OCI-LY7 (cell line): ENCODE data around the gene LCOR. TPM values are rescaled to one million over a fixed set of nuclear protein-coding genes. Genes with fewer than 3 reads are reported as not detected.

ENCODE experiments used
- BruUV-seq: library from RNA; stranded (reverse); fragments of 400-500 nt; replicated peaks from 2 replicates; lab custom pipeline; 2021; lab: Mats Ljungman, UMichigan
- CTCF ChIA-PET: fragments of 300-600 bp; sonication (Branson Sonifier 250); formaldehyde crosslinking; loops from one replicate; lab custom pipeline; 2022; ENCODE audit warnings: antibody characterized with exemption; ENCODE audit not compliant: unreplicated experiment; lab: Charles Lee
- POLR2A ChIA-PET: fragments of 300-600 bp; sonication (Branson Sonifier 250); formaldehyde crosslinking; loops from one replicate; lab custom pipeline; 2022; ENCODE audit warnings: antibody characterized with exemption; lab: Charles Lee
- DNase-seq: peaks from one replicate; pipeline ENCODE4 v3.0.0-alpha.2; 2015; ENCODE audit warnings: low spot score
- H2AFZ ChIP-seq: fragments of 200-600 bp; sonication (generic), shearing (Covaris generic); 2 replicates; pipeline ENCODE4 v1.6.1; 2014; ENCODE audit warnings: mild to moderate bottlenecking, antibody characterized with exemption, low read length, moderate library complexity
- H3K27ac ChIP-seq: fragments of 200-600 bp; sonication (generic); 2 replicates; pipeline ENCODE4 v1.5.1; 2014; ENCODE audit warnings: mixed run types, low read depth, mild to moderate bottlenecking, moderate library complexity, low read length, inconsistent platforms; ENCODE audit not compliant: poor library complexity, severe bottlenecking
- H3K36me3 ChIP-seq: fragments of 200-600 bp; sonication (generic); 2 replicates; pipeline ENCODE4 v1.6.1; 2014; ENCODE audit warnings: mild to moderate bottlenecking, antibody characterized with exemption, low read length, moderate library complexity, mixed read lengths; ENCODE audit not compliant: insufficient read depth
- H3K4me1 ChIP-seq: fragments of 200-600 bp; sonication (generic); 2 replicates; pipeline ENCODE4 v1.5.1; 2014; ENCODE audit warnings: mild to moderate bottlenecking, low read length; ENCODE audit not compliant: insufficient read depth, poor library complexity, severe bottlenecking
- H3K4me2 ChIP-seq: fragments of 200-600 bp; sonication (generic); 2 replicates; pipeline ENCODE4 v1.6.1; 2014; ENCODE audit warnings: mild to moderate bottlenecking, low read length
- H3K4me3 ChIP-seq: fragments of 200-600 bp; sonication (generic); 2 replicates; pipeline ENCODE4 v1.5.1; 2014; ENCODE audit warnings: mild to moderate bottlenecking, low read depth, low read length; ENCODE audit not compliant: poor library complexity, severe bottlenecking
- H3K79me2 ChIP-seq: fragments of 200-600 bp; sonication (generic); 2 replicates; pipeline ENCODE4 v1.6.1; 2016; ENCODE audit warnings: low read depth, mild to moderate bottlenecking, low read length, moderate library complexity, mixed read lengths; ENCODE audit not compliant: insufficient read depth
- H3K9me2 ChIP-seq: fragments of 200-600 bp; sonication (generic); 2 replicates; pipeline ENCODE4 v1.6.1; 2016; ENCODE audit warnings: mild to moderate bottlenecking, low read length, mixed read lengths; ENCODE audit not compliant: insufficient read depth
- H3K9me3 ChIP-seq: fragments of 200-600 bp; sonication (generic); 2 replicates; pipeline ENCODE4 v1.6.1; 2014; ENCODE audit warnings: mild to moderate bottlenecking, mixed run types, low read length, mixed read lengths
- H4K20me1 ChIP-seq: fragments of 200-600 bp; sonication (generic); 2 replicates; pipeline ENCODE4 v1.6.1; 2014; ENCODE audit warnings: mild to moderate bottlenecking, antibody characterized with exemption, low read length, moderate library complexity, mixed read lengths; ENCODE audit not compliant: insufficient read depth
- CTCF ChIP-seq: fragments of 200-600 bp; sonication (generic); conservative IDR thresholded peaks from 2 replicates; pipeline ENCODE4 v1.5.1; 2014; ENCODE audit warnings: mild to moderate bottlenecking, antibody characterized with exemption, low read length, moderate library complexity, mixed read lengths
- EZH2phosphoT487 ChIP-seq: fragments of 200-600 bp; sonication (generic); IDR thresholded peaks from 2 replicates; pipeline ENCODE4 v1.6.1; 2018; ENCODE audit warnings: low read depth, borderline replicate concordance, mild to moderate bottlenecking, mixed run types, antibody characterized with exemption, low read length, moderate library complexity, mixed read lengths
- intact Hi-C: fragments of 100-400 bp; cut with micrococcal nuclease; formaldehyde crosslinking; loops from one replicate; pipeline ENCODE4 v1.10.0; 2022; ENCODE audit not compliant: unreplicated experiment
- total RNA-seq, 2 experiments: library from RNA; depleted of rRNA in 1 of 2; stranded (reverse); fragments of >200 nt in 1 of 2; shearing (Covaris generic) in 1 of 2; gene quantifications; 2 replicates each; pipeline ENCODE4 v1.2.3, GENCODE V29; 2014 to 2022

Gene LCOR
- total RNA-seq, 2 experiments from 2014 or later: 17.1 to 58.4 TPM

- CTCF ChIA-PET: no interaction called here
- POLR2A ChIA-PET: no interaction called here
- intact Hi-C loops: no loop called here
Observed at GRCh38 chr10:97002670-97003069, 170.6 kb downstream of the LCOR start.

GRCh38 chr10:97003151-97003803, 171.2 kb downstream of the LCOR start:
- H3K27ac ChIP-seq: no peak overlapping the region
- no peaks in the 10 kb centered on the region for H3K4me1 ChIP-seq
- DNase-seq: no peak
- no peak overlapping the region for H3K4me3 ChIP-seq
- intact Hi-C loops: no loop called here
- H2AFZ ChIP-seq: no peak overlapping the region
- no peak overlapping the region for H3K4me2 ChIP-seq
- ChIA-PET POLR2A (no interaction called here), CTCF (no interaction called here)
- no peaks in the 10 kb centered on the region for H3K9me2 ChIP-seq
- no TSS peak for BruUV-seq
- no peaks in the 10 kb centered on the region for H3K79me2 ChIP-seq
- H3K9me3 ChIP-seq: peaks cover 17% of the 10 kb centered on the region; the same call in 1 of the 2 replicates
- no peaks in the 10 kb centered on the region for H3K36me3 ChIP-seq
- TF ChIP-seq CTCF: no peak
- TF ChIP-seq EZH2phosphoT487: no peak
- no peaks in the 10 kb centered on the region for H4K20me1 ChIP-seq

More at GRCh38 chr10:97002670-97003069, 170.6 kb downstream of the LCOR start:
- no TSS peak for BruUV-seq
- H3K9me2 ChIP-seq: no peaks in the 10 kb centered on the region
- no peak overlapping the region for H2AFZ ChIP-seq
- no peaks in the 10 kb centered on the region for H3K4me1 ChIP-seq
- TF ChIP-seq CTCF: no peak
- no peak for TF ChIP-seq EZH2phosphoT487
- H3K4me2 ChIP-seq: no peak overlapping the region
- H3K27ac ChIP-seq: no peak overlapping the region
- DNase-seq: no peak
- peaks cover 12% of the 10 kb centered on the region; the same call in 1 of the 2 replicates for H3K9me3 ChIP-seq
- no peaks in the 10 kb centered on the region for H3K79me2 ChIP-seq
- H4K20me1 ChIP-seq: no peaks in the 10 kb centered on the region
- H3K4me3 ChIP-seq: no peak overlapping the region
- no peaks in the 10 kb centered on the region for H3K36me3 ChIP-seq

GRCh38 chr10:97003804-97004201, 171.7 kb downstream of the LCOR start:
- TF ChIP-seq EZH2phosphoT487 (no peak), CTCF (no peak)
- no TSS peak for BruUV-seq

More at GRCh38 chr10:97003804-97004201, 171.7 kb downstream of the LCOR start:
- ChIA-PET CTCF (no interaction called here), POLR2A (no interaction called here)
- no peak overlapping the region for H3K27ac ChIP-seq
- intact Hi-C loops: no loop called here
- no peaks in the 10 kb centered on the region for H3K36me3 ChIP-seq
- H3K9me2 ChIP-seq: no peaks in the 10 kb centered on the region
- no peaks in the 10 kb centered on the region for H3K79me2 ChIP-seq
- no peaks in the 10 kb centered on the region for H4K20me1 ChIP-seq
- H3K4me2 ChIP-seq: no peak overlapping the region
- H2AFZ ChIP-seq: no peak overlapping the region
- H3K4me1 ChIP-seq: no peaks in the 10 kb centered on the region
- no peak overlapping the region for H3K4me3 ChIP-seq
- peaks cover 17% of the 10 kb centered on the region; the same call in 1 of the 2 replicates for H3K9me3 ChIP-seq
- no peak for DNase-seq
